Measurements from ENCODE around the gene PLOD2. TPM values are rescaled to one million over a fixed set of nuclear protein-coding genes. Genes with fewer than 3 reads are reported as not detected.

PLOD2 gene
- total and polyA plus RNA-seq, 2 of the 8 experiments (the other 6 are each of a cell fraction or from before 2014, with no cell fraction given) = 4.0 to 28.7 TPM

GRCh38 chr3:146040630-146041029, 120.4 kb downstream of the PLOD2 start:
- no peak for FAIRE-seq
- Histone ChIP-seq H2BK12ac (ENCODE audit: low read depth, low read length) (no peak overlapping the region), H3K23ac (ENCODE audit: insufficient read length) (no peak overlapping the region), H2BK20ac (ENCODE audit: low read length) (no peak overlapping the region), H2BK15ac (ENCODE audit: low read length) (no peak overlapping the region), H2BK5ac (ENCODE audit: low read depth, low read length) (no peak overlapping the region), H3K4me2 (ENCODE audit: insufficient read depth in 1 of 2, low read depth in 2 of 2, low read length in 2 of 2) (no peak overlapping the region), H4K5ac (ENCODE audit: insufficient read length, low read depth, low read length) (no peak overlapping the region), H2BK120ac (replicated peaks; ENCODE audit: low read depth, low read length) (no peak overlapping the region), H3K4ac (replicated peaks; ENCODE audit: insufficient read length, low read depth, low read length) (no peak overlapping the region), H4K20me1 (replicated peaks in 1 of 2; ENCODE audit: control insufficient read depth in 1 of 2, insufficient read depth in 2 of 2, low read length in 2 of 2) (no peaks in the 10 kb centered on the region), H3K4me1 (replicated peaks in 1 of 4; ENCODE audit: control insufficient read depth in 3 of 4, insufficient read depth in 4 of 4, low read length in 3 of 4) (no peaks in the 10 kb centered on the region), H3K27me3 (replicated peaks in 1 of 4; ENCODE audit: control insufficient read depth in 3 of 4, extremely low read depth in 1 of 4, insufficient read depth in 3 of 4, low read length in 3 of 4) (no peaks in the 10 kb centered on the region), H3K14ac (ENCODE audit: insufficient read length) (no peak overlapping the region), H3K27ac (ENCODE audit: low read depth, low read length) (no peak overlapping the region), H3K56ac (replicated peaks; ENCODE audit: insufficient read length, low read depth, low read length) (no peak overlapping the region), H3K23me2 (ENCODE audit: low read depth, low read length) (no peaks in the 10 kb centered on the region), H2AFZ (ENCODE audit: low read length) (no peak overlapping the region), H3K36me3 (ENCODE audit: control insufficient read depth in 2 of 4, insufficient read depth in 4 of 4, low read length in 3 of 4) (no peaks in the 10 kb centered on the region), H3K9ac (replicated peaks in 1 of 4; ENCODE audit: extremely low read depth in 1 of 4, low read depth in 3 of 4, low read length in 3 of 4) (no peak overlapping the region), H4K91ac (replicated peaks; ENCODE audit: insufficient read length, low read length) (no peak overlapping the region), H2AK5ac (ENCODE audit: low read depth, low read length) (no peak overlapping the region), H3K18ac (ENCODE audit: extremely low read depth, low read length) (no peak overlapping the region), H3K4me3 (ENCODE audit: extremely low read depth in 1 of 4, insufficient read depth in 2 of 4, low read depth in 3 of 4, low read length in 4 of 4) (no peak overlapping the region), H3K79me1 (ENCODE audit: low read depth, low read length) (no peaks in the 10 kb centered on the region), H3K79me2 (ENCODE audit: control insufficient read depth in 1 of 2, insufficient read depth in 2 of 2, low read length in 2 of 2) (no peaks in the 10 kb centered on the region), H3K9me3 (ENCODE audit: insufficient read depth in 2 of 2, low read depth in 1 of 2, low read length in 1 of 2) (no peaks in the 10 kb centered on the region), H4K8ac (ENCODE audit: extremely low read depth, insufficient read depth, low read length) (no peak overlapping the region)
- DNase-seq (ENCODE audit: low read depth in 1 of 2, low spot score in 2 of 2) = no peak
- CTCF ChIA-PET (ENCODE audit: partially characterized antibody) = no interaction called here
- POLR2A ChIA-PET (ENCODE audit: partially characterized antibody) = no interaction called here
- TF ChIP-seq POLR2AphosphoS5 (IDR thresholded peaks at IDR 0.05; ENCODE audit: low read depth, low read length) (no peak), SAP30 (IDR thresholded peaks at IDR 0.05; ENCODE audit: insufficient read depth, insufficient replicate concordance, low read length) (no peak), SIX5 (IDR thresholded peaks at IDR 0.05; ENCODE audit: low read depth, low read length) (no peak), SP2 (IDR thresholded peaks at IDR 0.05; ENCODE audit: low read length) (no peak), KDM1A (IDR thresholded peaks at IDR 0.05; ENCODE audit: borderline replicate concordance, low read length) (no peak), CHD2 (IDR thresholded peaks at IDR 0.05; ENCODE audit: low read length) (no peak), CBX5 (IDR thresholded peaks at IDR 0.05; ENCODE audit: low read depth, low read length) (no peak), CTCF (IDR thresholded peaks at IDR 0.05; ENCODE audit: control extremely low read depth in 1 of 3, insufficient read depth in 1 of 3, low read depth in 1 of 3, low read length in 3 of 3) (no peak), TAF1 (IDR thresholded peaks at IDR 0.05; ENCODE audit: low read depth, low read length) (no peak), EGR1 (IDR thresholded peaks at IDR 0.05; ENCODE audit: borderline replicate concordance, low read depth, low read length) (no peak), BCL11A (IDR thresholded peaks at IDR 0.05; ENCODE audit: low read depth in 2 of 2, low read length in 2 of 2) (no peak), EP300 (IDR thresholded peaks at IDR 0.05; ENCODE audit: borderline replicate concordance in 1 of 2, low read depth in 2 of 2, low read length in 2 of 2) (no peak), PHF8 (conservative IDR thresholded peaks at IDR 0.05; ENCODE audit: low read depth, low read length) (no peak), SUZ12 (IDR thresholded peaks at IDR 0.05; ENCODE audit: low read length) (no peak)

All from H1 (cell line).